ENCODE results near the gene DVL2. TPM values are rescaled to one million over a fixed set of nuclear protein-coding genes. Genes with fewer than 3 reads are reported as not detected.

Gene DVL2
- total and polyA plus RNA-seq, 2 of the 13 experiments (the other 11 are each of a cell fraction or from before 2014, with no cell fraction given), result 5.7 to 38.2 TPM

- TF ChIP-seq GLMP (CRISPR knock-in tag; IDR thresholded peaks at IDR 0.05; ENCODE audit: borderline replicate concordance) (no peak), NCOA2 (CRISPR knock-in tag; IDR thresholded peaks at IDR 0.05) (peak; percentile 58; the same call in 1 of the 2 replicates), CERS6 (CRISPR knock-in tag; IDR thresholded peaks at IDR 0.05) (no peak), SRY (CRISPR knock-in tag; IDR thresholded peaks at IDR 0.05) (peak; percentile 52; the same call in 1 of the 2 replicates), ZFP37 (CRISPR knock-in tag; IDR thresholded peaks at IDR 0.05; ENCODE audit: borderline replicate concordance) (0 out of 2 replicates have a peak, but pooled peaks have one; percentile 23), FOSL1 (CRISPR knock-in tag; IDR thresholded peaks at IDR 0.05; ENCODE audit: borderline replicate concordance) (no peak), NR2F6 (IDR thresholded peaks at IDR 0.05) (no peak), NR2F6 (CRISPR knock-in tag; IDR thresholded peaks at IDR 0.05) (peak; percentile 57; the same call in 1 of the 2 replicates), BORCS8-MEF2B (CRISPR knock-in tag; IDR thresholded peaks at IDR 0.05) (peak; percentile 18; the same call in 1 of the 2 replicates), ZNF737 (CRISPR knock-in tag; IDR thresholded peaks at IDR 0.05; ENCODE audit: borderline replicate concordance) (no peak), ZNF24 (IDR thresholded peaks at IDR 0.05) (0 out of 2 replicates have a peak, but pooled peaks have one; percentile 64), ZC3H13 (CRISPR knock-in tag; IDR thresholded peaks at IDR 0.05) (peak; percentile 96), ZNF280D (CRISPR knock-in tag; IDR thresholded peaks at IDR 0.05) (no peak), E2F1 (CRISPR knock-in tag; IDR thresholded peaks at IDR 0.05) (peak; percentile 44; the same call in 1 of the 2 replicates), ZNF451 (CRISPR knock-in tag; IDR thresholded peaks at IDR 0.05) (no peak), ZBTB2 (CRISPR knock-in tag; IDR thresholded peaks at IDR 0.05; ENCODE audit: low read depth) (peak; percentile 70; the same call in 1 of the 2 replicates), NPAS2 (CRISPR knock-in tag; IDR thresholded peaks at IDR 0.05; ENCODE audit: borderline replicate concordance) (no peak), ZNF614 (CRISPR knock-in tag; IDR thresholded peaks at IDR 0.05; ENCODE audit: borderline replicate concordance) (0 out of 2 replicates have a peak, but pooled peaks have one; percentile 62), NCOA1 (CRISPR knock-in tag; IDR thresholded peaks at IDR 0.05) (no peak), SP2 (CRISPR knock-in tag; IDR thresholded peaks at IDR 0.05) (no peak), PAWR (CRISPR knock-in tag; IDR thresholded peaks at IDR 0.05; ENCODE audit: borderline replicate concordance) (no peak), ZNF629 (CRISPR knock-in tag; conservative IDR thresholded peaks at IDR 0.05) (no peak)
These were observed 8.6 kb upstream of the DVL2 start (continued) for GRCh38 chr17:7242717-7243452.

Data from HepG2 (cell line).